Right lobe of liver (tissue), 4 donors: ENCODE results near the gene SPRED2.

Experiments
- POLR2A ChIP-seq: fragments of 450-650 bp; IDR thresholded peaks from one replicate; pipeline ENCODE4 v1.6.1; 2017; ENCODE audit warnings: antibody characterized with exemption, mild to moderate bottlenecking
- TF ChIP-seq, protein P1 (sequence below), 4 donors: fragments of 200-600 bp in 3 of 4; fragments of 450-650 bp in 1 of 4; IDR thresholded peaks; one replicate each; pipeline versions ENCODE4 v1.5.1 to v1.8.0; 2016 to 2022; ENCODE audit warnings: antibody characterized with exemption in 4 of 4, mild to moderate bottlenecking in 2 of 4
- donor health status: DM: no; HTN: no; CAD: no.
- donor health status: DM: no; HTN: no; CAD: no.
- donor health status: DM: no; HTN: yes; CAD: no.

DNA sequence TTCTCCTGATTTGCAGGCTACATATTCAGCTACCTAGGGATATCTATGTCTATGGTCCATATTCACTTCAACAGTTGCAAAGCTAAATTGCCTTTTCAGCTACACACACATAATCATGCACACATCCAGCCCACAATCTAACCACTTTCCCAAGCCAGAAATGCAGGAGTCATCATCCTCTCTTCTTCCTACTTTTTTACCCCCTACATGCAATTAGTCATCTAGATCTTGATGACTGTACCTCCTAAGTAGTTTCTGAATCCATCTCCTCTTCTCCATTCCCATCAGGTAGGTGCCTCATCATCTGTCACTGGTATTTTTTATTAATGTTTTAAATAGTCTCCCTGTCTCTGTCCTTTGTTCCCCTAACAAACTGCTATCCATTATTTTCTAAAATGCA lies 23.7 kb upstream of the SPRED2 start:
- TF ChIP-seq, protein P1, sequence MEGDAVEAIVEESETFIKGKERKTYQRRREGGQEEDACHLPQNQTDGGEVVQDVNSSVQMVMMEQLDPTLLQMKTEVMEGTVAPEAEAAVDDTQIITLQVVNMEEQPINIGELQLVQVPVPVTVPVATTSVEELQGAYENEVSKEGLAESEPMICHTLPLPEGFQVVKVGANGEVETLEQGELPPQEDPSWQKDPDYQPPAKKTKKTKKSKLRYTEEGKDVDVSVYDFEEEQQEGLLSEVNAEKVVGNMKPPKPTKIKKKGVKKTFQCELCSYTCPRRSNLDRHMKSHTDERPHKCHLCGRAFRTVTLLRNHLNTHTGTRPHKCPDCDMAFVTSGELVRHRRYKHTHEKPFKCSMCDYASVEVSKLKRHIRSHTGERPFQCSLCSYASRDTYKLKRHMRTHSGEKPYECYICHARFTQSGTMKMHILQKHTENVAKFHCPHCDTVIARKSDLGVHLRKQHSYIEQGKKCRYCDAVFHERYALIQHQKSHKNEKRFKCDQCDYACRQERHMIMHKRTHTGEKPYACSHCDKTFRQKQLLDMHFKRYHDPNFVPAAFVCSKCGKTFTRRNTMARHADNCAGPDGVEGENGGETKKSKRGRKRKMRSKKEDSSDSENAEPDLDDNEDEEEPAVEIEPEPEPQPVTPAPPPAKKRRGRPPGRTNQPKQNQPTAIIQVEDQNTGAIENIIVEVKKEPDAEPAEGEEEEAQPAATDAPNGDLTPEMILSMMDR (IDR thresholded peaks at IDR 0.05) = no peak
- no peak for TF ChIP-seq POLR2A
